IgD-negative memory B cell (primary cell): ENCODE data around the gene GARRE1. TPM values are rescaled to one million over a fixed set of nuclear protein-coding genes. Genes with fewer than 3 reads are reported as not detected.
"Not testable (repeated sequence)": the region's sequence is repeated elsewhere in the genome, so short reads cannot be mapped to it uniquely, and the experiment has no call there.

Experiments
- H3K27ac Mint-ChIP-seq, 3 donors: one replicate each; pipeline ENCODE4 v1.8.0; 2020 to 2022; ENCODE audit warnings: mild to moderate bottlenecking in 3 of 3, mixed read lengths in 3 of 3, moderate library complexity in 1 of 3
- H3K27me3 Mint-ChIP-seq: one replicate; pipeline ENCODE4 v1.8.0; 2021; ENCODE audit warnings: mixed read lengths
- H3K36me3 Mint-ChIP-seq: one replicate; pipeline ENCODE4 v1.8.0; 2020; ENCODE audit warnings: mild to moderate bottlenecking, mixed read lengths
- H3K4me1 Mint-ChIP-seq, 3 donors: one replicate each; pipeline ENCODE4 v1.8.0; 2020 to 2022; ENCODE audit warnings: mixed read lengths in 3 of 3, mild to moderate bottlenecking in 1 of 3
- H3K4me3 Mint-ChIP-seq, 4 donors: one replicate each; pipeline ENCODE4 v1.8.0; 2020 to 2022; ENCODE audit warnings: mild to moderate bottlenecking in 4 of 4, mixed read lengths in 4 of 4, moderate library complexity in 3 of 4
- H3K9me3 Mint-ChIP-seq, 3 donors: one replicate each; pipeline ENCODE4 v1.8.0; 2020 to 2021; ENCODE audit warnings: mixed read lengths in 3 of 3, mild to moderate bottlenecking in 1 of 3
- polyA plus RNA-seq: library from polyadenylated mRNA; unstranded; fragments of 300-500 nt; fragmentation: Illumina TruSeq; gene quantifications from one replicate; pipeline ENCODE4 v1.2.3, GENCODE V29; 2021

GARRE1 gene
- polyA plus RNA-seq, 1 donor from 2014 or later = 8.6 TPM

DNA sequence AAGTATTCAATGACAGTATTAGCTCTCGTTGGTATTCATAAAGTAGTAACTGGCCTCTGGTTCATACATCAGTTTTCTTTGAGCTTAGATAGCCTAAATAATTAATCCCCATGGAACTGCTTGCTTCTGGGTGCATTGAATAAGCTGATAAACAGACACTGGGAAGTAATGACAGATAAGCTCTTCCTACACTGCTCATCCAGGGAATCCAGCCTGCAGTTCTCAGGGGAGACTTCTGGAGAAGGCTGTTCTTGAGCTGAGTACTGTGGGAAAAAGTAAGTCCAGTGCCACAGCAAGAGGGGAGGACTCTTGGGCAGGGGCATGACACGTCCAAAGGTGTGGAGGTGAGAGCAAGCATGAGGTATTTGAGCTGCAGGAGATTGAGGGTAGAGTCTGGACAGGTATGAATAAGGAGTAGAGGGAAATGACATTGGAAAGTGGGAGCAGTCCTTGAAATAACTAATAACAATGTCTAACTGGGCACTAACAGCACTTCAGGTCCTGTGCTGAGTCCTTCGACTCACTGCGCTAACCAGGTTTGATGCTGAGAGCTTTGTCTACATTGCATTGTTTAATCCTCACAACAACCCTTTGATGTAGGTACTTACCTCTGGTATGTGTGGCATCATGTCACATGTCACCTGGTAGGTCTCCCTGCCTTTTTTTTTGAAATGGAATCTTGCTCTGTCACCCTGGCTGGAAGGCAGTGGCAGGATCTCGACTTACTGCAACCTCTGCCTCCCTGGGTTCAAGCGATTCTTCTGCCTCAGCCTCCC, 7.2 kb downstream of the GARRE1 start:
- H3K27ac Mint-ChIP-seq = peak overlapping the region; percentile 1 to 65 (median 11)
- peaks cover 28 to 41% (median 39%) of the 10 kb centered on the region in 3 donors for H3K4me1 Mint-ChIP-seq
- H3K9me3 Mint-ChIP-seq = no peaks in the 10 kb centered on the region
- H3K36me3 Mint-ChIP-seq = no peaks in the 10 kb centered on the region
- no peaks in the 10 kb centered on the region for H3K27me3 Mint-ChIP-seq
- peak overlapping the region in 1 of 4 donors; percentile 41 for H3K4me3 Mint-ChIP-seq

DNA sequence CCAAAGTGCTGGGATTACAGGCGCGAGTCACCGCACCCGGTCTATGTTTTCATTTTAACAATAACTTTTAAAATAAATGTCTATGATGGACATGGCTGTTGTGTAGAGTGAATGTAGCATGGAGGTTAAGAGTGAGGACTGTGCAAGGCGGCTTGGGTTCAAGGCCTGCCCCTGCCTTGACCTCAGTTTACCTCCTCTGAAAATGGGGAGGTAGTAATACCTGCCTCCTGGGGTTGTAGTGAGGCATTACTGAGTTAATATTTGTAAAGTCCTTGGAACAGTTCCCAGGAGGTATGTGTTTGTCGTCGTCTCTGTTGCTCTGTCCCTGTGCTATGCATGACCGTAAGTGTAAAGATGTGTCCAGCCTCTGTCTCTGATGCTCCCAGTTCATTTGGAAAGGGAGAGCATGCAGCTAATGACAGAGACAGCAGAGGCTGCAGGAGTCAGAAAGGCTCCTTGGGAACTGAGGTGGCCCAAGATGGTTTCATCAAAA, 9.4 kb downstream of the GARRE1 start:
- Mint-ChIP-seq H3K9me3 (no peaks in the 10 kb centered on the region), H3K4me3 (no peak overlapping the region), H3K27me3 (no peaks in the 10 kb centered on the region), H3K36me3 (no peaks in the 10 kb centered on the region), H3K27ac (peak overlapping the region in 1 of 3 donors; percentile 40), H3K4me1 (peaks cover 27 to 42% (median 37%) of the 10 kb centered on the region in 3 donors)

DNA sequence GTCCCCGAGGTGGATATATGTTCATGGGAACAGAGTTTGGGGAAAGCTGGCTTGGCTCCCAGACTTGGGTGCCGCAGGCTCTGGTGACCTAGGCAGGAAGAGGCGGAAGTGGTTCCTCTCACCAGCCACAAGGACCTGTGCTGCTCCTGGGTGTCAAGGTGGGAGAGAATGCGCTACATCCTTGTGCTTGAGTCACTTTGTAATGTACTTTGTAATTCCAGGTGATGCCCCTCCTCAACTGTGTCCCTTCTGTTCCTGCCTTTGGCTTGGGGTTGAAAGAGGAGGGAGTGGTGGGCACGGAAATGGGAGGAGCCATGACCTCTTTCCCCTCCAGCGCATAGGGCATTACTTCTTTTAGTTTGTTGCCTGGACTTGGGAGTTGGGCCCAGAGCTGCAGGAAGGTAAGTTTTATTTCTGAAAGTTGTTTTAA, 10.9 kb downstream of the GARRE1 start:
- no peaks in the 10 kb centered on the region for H3K9me3 Mint-ChIP-seq
- peak overlapping the region in 1 of 3 donors; percentile 62 for H3K27ac Mint-ChIP-seq
- peak overlapping the region in 1 of 4 donors; percentile 63 for H3K4me3 Mint-ChIP-seq
- H3K4me1 Mint-ChIP-seq = peaks cover 32 to 47% (median 38%) of the 10 kb centered on the region in 3 donors
- H3K27me3 Mint-ChIP-seq = no peaks in the 10 kb centered on the region
- no peaks in the 10 kb centered on the region for H3K36me3 Mint-ChIP-seq

DNA sequence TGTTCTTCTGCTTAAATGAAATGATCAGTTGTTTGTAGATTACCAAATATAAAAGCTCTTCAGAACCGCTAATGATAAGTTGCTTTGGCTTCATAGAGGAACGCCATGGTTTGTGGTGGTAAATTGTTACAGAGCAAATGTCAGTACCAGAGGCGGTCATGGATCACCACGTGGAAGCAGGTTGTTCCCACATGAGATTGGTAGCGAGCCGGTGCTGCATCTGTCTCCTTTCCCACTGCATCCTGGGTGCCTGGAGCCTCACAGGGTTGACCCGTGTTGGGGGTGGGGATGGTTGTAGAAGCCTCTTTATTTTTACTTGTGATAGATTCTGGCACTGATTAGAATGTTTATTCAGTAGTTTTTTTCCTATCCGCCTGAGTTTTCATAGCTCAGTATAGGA, 14.7 kb downstream of the GARRE1 start:
- H3K27ac Mint-ChIP-seq = peak overlapping the region; percentile 84 to 97 (median 90)

DNA sequence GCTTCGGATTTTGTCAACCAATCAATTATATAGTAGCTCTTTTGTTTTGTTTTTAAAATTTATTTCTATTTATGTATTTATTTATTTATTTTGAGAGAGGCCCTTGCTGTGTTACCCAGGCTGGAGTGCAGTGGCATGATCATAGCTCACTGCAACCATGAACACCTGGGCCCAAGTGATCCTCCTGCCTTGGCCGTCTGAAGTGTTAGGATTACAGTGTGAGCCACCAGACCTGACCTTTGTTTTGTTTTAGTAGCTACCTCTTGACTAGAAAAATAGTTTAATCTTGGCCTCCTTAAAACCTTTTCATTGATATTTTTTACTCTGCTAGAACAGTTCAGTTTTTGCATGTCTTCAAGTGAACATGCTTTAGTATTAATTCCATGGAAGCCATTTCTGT, 15.1 kb downstream of the GARRE1 start:
- H3K9me3 Mint-ChIP-seq = no peaks in the 10 kb centered on the region
- peak overlapping the region; percentile 61 to 88 (median 76) for H3K4me3 Mint-ChIP-seq
- H3K27me3 Mint-ChIP-seq = no peaks in the 10 kb centered on the region
- peaks cover 49 to 69% (median 52%) of the 10 kb centered on the region in 3 donors for H3K4me1 Mint-ChIP-seq
- no peaks in the 10 kb centered on the region for H3K36me3 Mint-ChIP-seq
- peak overlapping the region; percentile 90 to 97 (median 97) for H3K27ac Mint-ChIP-seq

More for the DNA sequence above, 14.7 kb downstream of the GARRE1 start:
- Mint-ChIP-seq H3K9me3 (no peaks in the 10 kb centered on the region), H3K4me3 (peak overlapping the region; percentile 24 to 87 (median 68)), H3K36me3 (no peaks in the 10 kb centered on the region), H3K27me3 (no peaks in the 10 kb centered on the region), H3K4me1 (peaks cover 46 to 66% (median 49%) of the 10 kb centered on the region in 3 donors)

DNA sequence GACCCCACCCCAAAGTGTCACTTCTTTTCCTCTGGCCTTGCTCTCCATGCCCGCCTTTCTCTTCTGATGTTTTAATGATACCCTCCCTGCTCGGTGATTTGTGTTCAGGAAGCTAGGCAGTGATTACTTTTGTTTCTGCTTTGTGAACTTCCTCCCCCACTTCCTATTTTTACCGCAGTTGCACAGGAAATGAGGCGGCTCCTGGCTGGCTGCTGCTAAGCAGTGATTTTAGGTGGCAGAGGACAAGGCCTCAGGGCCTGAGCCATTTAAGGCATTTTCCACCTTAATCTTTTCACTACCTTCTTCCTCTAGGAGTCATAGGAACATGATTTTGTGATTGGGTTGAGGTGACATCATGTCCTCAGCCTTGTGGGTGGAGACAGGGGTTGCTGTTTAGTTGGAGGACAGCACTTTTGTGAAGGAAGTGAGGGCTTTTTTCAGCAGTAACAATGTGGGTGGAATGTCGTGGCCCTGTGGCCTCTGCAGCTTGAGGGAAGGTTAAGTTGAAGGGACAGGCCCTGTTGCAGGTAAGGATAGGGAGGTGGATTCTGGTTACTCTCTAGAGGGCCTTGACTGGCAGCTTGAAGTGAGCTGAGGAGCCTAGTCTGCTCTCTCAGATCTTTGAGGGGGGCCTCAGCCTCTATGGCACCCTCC, 15.7 kb downstream of the GARRE1 start:
- peaks cover 53 to 70% (median 53%) of the 10 kb centered on the region in 3 donors for H3K4me1 Mint-ChIP-seq

DNA sequence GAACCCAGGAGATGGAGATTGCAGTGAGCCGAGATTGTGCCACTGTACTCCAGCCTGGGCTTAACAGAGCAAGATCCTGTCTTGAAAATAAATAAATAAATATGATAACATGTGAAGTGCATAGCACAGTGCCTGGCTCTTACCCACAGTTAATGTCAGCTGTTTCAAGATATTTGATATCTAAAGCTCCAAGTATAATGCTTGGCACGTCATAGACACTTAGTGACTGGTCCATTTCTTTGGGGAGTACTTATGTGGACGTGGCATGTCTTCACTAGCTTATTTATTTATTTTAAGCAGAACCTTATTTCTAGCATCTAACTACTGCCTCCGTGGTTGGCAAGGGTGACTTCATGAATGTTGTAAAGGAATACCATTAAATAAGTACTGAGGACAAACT, 18.8 kb downstream of the GARRE1 start:
- Mint-ChIP-seq H3K9me3 (no peaks in the 10 kb centered on the region), H3K4me1 (peaks cover 60 to 74% (median 63%) of the 10 kb centered on the region in 3 donors), H3K27me3 (no peaks in the 10 kb centered on the region), H3K4me3 (peak overlapping the region in 3 of 4 donors; percentile 11 to 83 (median 15)), H3K27ac (peak overlapping the region; percentile 55 to 97 (median 96)), H3K36me3 (no peaks in the 10 kb centered on the region)

More for the DNA sequence above, 15.7 kb downstream of the GARRE1 start:
- Mint-ChIP-seq H3K9me3 (no peaks in the 10 kb centered on the region), H3K4me3 (peak overlapping the region; percentile 61 to 88 (median 67)), H3K36me3 (no peaks in the 10 kb centered on the region), H3K27me3 (no peaks in the 10 kb centered on the region), H3K27ac (peak overlapping the region; percentile 90 to 97 (median 97))

DNA sequence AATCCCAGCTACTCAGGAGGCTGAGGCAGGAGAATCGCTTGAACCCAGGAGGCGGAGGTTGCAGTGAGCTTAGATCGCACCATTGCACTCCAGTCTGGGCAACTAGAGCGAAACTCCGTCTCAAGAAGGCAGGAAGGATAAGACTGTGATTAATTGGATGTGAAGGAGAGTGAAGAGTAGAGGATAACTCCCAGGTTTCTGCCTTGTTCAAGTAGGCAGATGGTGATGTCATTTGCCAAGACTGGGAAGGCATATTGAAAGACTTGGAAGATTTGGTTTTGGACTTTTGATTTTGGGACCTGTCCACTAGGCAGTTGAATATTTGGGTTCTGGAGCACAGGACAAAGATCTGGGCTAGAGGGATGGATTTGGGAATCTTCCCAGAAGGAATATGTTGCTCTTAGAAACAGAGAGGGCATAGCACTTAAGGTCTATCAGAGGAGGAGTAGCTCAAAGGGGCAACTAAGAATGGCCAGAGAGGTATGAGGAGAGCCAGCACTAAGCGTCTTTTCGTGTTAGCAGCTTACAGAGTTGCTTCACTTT, 20.0 kb downstream of the GARRE1 start:
- Mint-ChIP-seq H3K9me3 (no peaks in the 10 kb centered on the region), H3K27me3 (no peaks in the 10 kb centered on the region), H3K36me3 (no peaks in the 10 kb centered on the region), H3K4me3 (peak overlapping the region in 1 of 4 donors; percentile 55), H3K27ac (peak overlapping the region in 2 of 3 donors; percentile 55 to 64), H3K4me1 (peaks cover 54 to 67% (median 61%) of the 10 kb centered on the region in 3 donors)

DNA sequence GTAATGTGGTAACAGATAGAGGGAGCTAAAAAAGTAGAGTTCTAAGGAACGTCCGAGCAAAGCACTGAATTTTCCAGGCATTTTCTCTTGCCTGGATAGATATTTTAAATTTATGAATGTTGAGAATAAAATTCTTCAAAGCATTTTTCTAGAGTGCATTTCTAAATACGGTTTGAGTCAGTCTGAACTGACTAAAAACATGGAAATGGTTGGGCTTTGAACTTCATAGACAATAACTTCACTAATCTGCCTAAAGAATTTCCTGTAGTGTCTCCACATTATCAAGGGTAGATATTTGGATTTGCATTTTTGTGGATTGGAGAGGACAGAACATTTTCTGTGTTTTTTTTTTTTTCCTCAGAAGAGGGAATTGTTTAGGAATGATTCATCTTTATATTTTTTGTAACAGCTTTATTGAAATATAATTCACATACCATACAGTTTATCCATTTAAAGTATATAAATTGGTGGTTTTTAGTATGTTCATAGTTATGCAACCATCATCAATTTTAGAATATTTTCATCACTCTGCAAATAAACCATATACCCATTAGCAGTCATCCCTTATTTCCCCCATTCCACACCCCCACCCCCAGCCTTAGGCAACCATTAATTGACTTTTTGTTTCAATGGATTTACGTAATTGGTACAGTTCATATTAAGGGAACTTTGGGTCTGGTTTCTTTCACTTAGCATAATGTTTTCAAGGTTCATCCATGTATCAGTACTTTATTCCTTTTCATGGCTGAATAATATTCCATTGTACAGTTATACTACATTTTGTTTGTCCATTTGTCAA, 20.7 kb downstream of the GARRE1 start:
- Mint-ChIP-seq H3K9me3 (no peaks in the 10 kb centered on the region), H3K4me1 (peaks cover 49 to 61% (median 55%) of the 10 kb centered on the region in 3 donors), H3K4me3 (no peak overlapping the region), H3K36me3 (no peaks in the 10 kb centered on the region), H3K27me3 (no peaks in the 10 kb centered on the region), H3K27ac (peak overlapping the region in 2 of 3 donors; percentile 50 to 55)

DNA sequence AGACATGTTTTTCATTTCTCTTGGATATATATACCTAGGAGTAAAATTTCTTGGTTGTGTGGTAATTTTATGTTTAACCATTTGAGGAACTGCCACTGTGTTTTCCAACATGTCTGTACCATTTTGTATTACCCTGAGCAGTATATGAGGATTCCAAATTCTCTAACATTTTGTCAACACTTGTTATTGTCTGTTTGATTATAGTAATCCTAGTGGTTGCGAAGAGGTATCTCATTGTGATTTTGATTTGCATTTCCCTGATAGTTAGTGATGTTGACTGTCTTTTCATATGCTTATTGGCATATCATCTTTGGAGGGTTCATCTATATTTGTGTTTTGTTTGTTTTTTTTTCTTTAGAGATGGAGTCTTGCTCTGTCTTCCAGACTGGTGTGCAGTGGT, 21.4 kb downstream of the GARRE1 start:
- Mint-ChIP-seq H3K9me3 (no peaks in the 10 kb centered on the region), H3K4me1 (peaks cover 42 to 55% (median 50%) of the 10 kb centered on the region in 3 donors), H3K4me3 (no peak overlapping the region), H3K27me3 (no peaks in the 10 kb centered on the region), H3K36me3 (no peaks in the 10 kb centered on the region), H3K27ac (peak overlapping the region in 1 of 3 donors; percentile 59)

DNA sequence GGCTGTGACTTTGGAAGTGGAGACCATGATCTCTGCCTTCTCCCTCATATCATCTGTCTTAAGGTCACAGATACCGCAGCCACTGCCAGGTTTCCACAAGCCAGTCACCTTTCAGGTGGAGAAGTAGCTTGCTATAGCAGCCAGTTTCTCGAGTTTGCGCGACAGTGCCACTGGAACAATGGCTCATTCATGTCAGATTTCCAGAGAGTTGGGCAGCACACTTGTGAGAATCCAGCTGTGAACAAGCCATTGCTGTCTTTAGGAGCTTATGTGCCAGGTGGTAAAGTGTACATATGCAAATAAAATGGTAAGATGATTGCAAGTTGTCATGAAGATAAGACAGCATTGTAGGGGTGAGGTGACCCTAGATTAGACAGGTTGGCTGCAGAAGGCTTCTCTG, 22.3 kb downstream of the GARRE1 start:
- Mint-ChIP-seq H3K4me3 (peak overlapping the region in 2 of 4 donors; percentile 2 to 13), H3K36me3 (no peaks in the 10 kb centered on the region), H3K9me3 (no peaks in the 10 kb centered on the region), H3K4me1 (peaks cover 41 to 48% (median 48%) of the 10 kb centered on the region in 3 donors), H3K27me3 (no peaks in the 10 kb centered on the region), H3K27ac (peak overlapping the region in 1 of 3 donors; percentile 13)

DNA sequence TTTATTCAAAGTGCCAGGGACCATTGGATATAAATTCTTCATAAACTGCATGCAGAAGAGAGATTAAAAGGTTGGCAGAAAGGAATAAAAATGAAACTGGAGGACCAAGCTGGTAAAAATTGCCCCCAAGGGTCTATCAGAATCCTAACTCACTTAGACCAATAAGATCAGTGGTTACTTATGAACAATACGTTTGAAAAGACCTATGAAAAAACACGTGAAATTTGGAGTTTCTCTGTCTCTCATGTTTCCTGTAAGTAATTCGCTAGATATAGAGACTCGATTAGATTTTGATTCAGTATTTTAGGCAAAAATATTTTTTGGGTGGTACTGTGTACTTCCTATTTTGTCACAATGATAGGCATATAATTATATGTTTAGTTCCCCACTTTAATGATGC, 22.9 kb downstream of the GARRE1 start:
- peak overlapping the region in 2 of 3 donors; percentile 13 to 43 for H3K27ac Mint-ChIP-seq
- peaks cover 37 to 44% (median 44%) of the 10 kb centered on the region in 3 donors for H3K4me1 Mint-ChIP-seq
- H3K4me3 Mint-ChIP-seq = peak overlapping the region in 2 of 4 donors; percentile 2 to 13
- H3K36me3 Mint-ChIP-seq = no peaks in the 10 kb centered on the region
- no peaks in the 10 kb centered on the region for H3K9me3 Mint-ChIP-seq
- H3K27me3 Mint-ChIP-seq = no peaks in the 10 kb centered on the region

DNA sequence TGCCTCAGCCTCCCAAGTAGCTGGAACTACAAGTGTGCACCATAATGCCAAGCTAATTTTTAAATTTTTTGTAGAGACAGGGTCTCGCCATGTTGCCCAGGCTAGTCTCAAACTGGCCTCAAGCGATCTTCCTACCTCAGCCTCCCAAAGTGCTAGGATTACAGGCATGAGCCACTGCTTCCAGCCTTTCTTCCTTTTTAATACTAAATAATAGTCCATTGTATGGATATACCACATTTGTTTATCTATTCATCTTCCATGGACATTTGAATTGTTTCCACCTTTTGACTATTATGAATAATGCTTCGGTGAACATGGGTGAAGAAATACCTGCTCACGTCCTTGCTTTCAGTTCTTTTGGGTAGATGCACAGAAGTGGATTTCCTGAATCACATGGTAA, 24.4 kb downstream of the GARRE1 start:
- no peaks in the 10 kb centered on the region for H3K27me3 Mint-ChIP-seq
- H3K27ac Mint-ChIP-seq = no peak overlapping the region
- no peaks in the 10 kb centered on the region for H3K9me3 Mint-ChIP-seq
- H3K4me1 Mint-ChIP-seq = peaks cover 33 to 42% (median 41%) of the 10 kb centered on the region in 3 donors
- no peak overlapping the region for H3K4me3 Mint-ChIP-seq
- H3K36me3 Mint-ChIP-seq = peaks cover 4% of the 10 kb centered on the region

DNA sequence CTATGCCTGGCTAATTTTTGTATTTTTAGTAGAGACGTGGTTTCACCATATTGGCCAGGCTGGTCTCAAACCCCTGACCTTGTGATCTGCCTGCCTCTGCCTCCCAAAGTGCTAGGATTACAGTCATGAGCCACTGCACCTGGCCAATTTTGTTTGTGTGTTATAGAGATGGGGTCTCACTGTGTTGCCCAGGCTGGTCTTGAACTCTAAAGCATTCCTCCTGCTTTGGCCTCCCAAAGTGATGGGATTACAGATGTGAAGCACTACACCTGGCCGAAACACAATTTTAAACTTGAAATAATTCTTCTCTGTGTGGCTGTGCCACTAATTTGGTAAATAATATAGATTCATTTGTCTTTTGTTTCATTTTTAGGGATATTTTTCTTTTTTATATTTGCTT, 27.1 kb downstream of the GARRE1 start:
- H3K4me3 Mint-ChIP-seq, H3K36me3 Mint-ChIP-seq, H3K27ac Mint-ChIP-seq, H3K9me3 Mint-ChIP-seq, H3K27me3 Mint-ChIP-seq: not testable (repeated sequence)
- peaks cover 19 to 25% (median 24%) of the 10 kb centered on the region in 3 donors for H3K4me1 Mint-ChIP-seq
